Fibroblast of pulmonary artery (primary cell): Measurements from ENCODE around the gene C2orf69.

Experiments
- DNase-seq: peaks from one replicate; pipeline ENCODE4 v3.0.0-alpha.2; 2010; ENCODE audit warnings: low read depth
- H3K4me3 ChIP-seq: replicated peaks from 2 replicates; pipeline ENCODE4 v1.5.1; 2011; ENCODE audit warnings: low read depth, mild to moderate bottlenecking, control low read depth, low read length, moderate library complexity
- TF ChIP-seq, protein P1 (sequence below): IDR thresholded peaks from 2 replicates; pipeline ENCODE4 v1.5.1; 2011; ENCODE audit warnings: mild to moderate bottlenecking, control low read depth, low read length, inconsistent platforms; ENCODE audit errors: missing control alignments

Gene C2orf69

DNA sequence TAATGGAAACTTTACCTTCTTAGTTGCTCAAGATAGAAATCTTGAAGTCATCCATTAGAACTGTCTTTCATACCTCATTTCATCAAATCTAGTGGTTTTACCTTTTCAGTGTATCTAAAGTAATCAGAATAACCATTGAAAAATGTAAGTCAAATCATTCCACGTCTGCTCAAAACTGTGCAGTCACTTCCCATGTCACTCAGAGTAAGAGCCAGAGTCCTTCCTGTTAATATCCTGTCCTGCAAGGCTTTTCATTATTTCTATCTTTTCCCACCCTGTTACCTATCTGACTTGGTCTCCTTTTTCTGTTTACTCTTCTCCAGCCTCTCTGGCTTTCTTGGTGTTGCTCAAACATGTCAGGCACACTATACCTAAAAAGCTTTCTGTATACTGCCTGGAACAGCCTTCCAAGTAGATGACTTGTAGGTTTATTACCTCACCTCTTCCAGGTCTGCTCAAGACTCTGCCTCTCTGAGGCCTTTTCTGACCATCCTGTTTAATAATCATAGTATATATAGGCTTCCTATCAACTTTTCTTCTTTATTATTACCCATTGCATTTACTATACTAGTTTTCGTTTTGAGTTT is 3.4 kb downstream of the C2orf69 start:
- TF ChIP-seq, protein P1, sequence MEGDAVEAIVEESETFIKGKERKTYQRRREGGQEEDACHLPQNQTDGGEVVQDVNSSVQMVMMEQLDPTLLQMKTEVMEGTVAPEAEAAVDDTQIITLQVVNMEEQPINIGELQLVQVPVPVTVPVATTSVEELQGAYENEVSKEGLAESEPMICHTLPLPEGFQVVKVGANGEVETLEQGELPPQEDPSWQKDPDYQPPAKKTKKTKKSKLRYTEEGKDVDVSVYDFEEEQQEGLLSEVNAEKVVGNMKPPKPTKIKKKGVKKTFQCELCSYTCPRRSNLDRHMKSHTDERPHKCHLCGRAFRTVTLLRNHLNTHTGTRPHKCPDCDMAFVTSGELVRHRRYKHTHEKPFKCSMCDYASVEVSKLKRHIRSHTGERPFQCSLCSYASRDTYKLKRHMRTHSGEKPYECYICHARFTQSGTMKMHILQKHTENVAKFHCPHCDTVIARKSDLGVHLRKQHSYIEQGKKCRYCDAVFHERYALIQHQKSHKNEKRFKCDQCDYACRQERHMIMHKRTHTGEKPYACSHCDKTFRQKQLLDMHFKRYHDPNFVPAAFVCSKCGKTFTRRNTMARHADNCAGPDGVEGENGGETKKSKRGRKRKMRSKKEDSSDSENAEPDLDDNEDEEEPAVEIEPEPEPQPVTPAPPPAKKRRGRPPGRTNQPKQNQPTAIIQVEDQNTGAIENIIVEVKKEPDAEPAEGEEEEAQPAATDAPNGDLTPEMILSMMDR: no peak
- no peak overlapping the region for H3K4me3 ChIP-seq
- DNase-seq: no peak

DNA sequence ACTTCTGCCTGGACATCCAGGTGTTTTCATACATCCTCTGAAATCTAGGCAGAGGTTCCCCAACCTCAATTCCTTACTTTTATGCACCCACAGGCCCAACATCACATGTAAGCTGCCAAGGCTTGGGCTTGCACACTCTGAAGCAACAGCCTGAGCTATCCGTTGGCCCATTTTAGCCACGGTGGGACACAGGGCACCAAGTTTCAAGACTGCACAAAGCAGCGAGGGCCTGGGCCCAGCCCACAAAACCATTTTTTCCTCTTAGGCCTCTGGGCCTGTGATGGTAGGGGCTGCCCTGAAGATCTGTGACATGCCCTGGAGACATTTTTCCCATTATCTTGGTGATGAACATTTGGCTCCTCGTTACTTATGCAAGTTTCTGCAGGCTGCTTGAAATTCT is 5.9 kb downstream of the C2orf69 start:
- DNase-seq: no peak
- TF ChIP-seq, protein P1: no peak
- no peak overlapping the region for H3K4me3 ChIP-seq

GRCh38 chr2:199922856-199923255 is 11.8 kb downstream of the C2orf69 start:
- H3K4me3 ChIP-seq: no peak overlapping the region
- no peak for DNase-seq
- TF ChIP-seq, protein P1: no peak

DNA sequence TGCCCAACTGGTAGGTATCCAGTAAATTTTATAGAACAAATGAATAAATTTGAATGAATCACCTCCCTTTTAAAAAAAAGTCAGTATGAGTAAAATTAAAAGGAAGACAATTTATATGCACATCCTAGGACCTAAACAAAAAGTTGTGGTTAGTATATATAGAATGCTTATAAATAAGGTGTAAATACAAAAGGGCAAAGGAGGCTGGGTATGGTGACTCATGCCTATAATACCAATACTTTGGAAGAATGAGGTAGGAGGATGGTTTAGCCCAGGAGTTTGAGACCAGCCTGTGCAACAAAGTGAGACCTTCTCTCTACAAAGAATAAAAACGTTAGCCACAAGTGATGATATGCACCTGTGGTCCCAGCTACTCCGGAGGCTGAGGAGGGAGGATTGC is 12.8 kb downstream of the C2orf69 start:
- TF ChIP-seq, protein P1: no peak
- H3K4me3 ChIP-seq: no peak overlapping the region
- DNase-seq: no peak

DNA sequence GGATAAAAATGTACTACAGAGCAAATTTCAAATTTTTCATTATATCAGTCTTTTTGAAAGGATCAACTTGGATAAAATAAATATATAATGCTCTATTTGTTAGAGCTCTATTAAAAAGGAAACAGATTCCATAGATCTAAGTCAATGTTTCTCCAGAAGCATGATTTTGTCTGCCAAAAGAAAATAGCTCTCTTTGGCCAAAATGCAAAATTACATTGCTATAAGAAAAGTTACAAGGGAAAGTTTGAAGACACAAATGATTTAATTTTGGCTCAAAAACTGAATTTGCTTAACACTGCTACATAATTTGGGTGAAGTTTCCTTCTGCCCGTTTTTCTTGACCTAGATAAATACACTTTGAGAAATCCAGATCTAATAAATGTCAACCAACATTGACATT is 15.7 kb downstream of the C2orf69 start:
- TF ChIP-seq, protein P1: no peak
- DNase-seq: no peak
- no peak overlapping the region for H3K4me3 ChIP-seq

DNA sequence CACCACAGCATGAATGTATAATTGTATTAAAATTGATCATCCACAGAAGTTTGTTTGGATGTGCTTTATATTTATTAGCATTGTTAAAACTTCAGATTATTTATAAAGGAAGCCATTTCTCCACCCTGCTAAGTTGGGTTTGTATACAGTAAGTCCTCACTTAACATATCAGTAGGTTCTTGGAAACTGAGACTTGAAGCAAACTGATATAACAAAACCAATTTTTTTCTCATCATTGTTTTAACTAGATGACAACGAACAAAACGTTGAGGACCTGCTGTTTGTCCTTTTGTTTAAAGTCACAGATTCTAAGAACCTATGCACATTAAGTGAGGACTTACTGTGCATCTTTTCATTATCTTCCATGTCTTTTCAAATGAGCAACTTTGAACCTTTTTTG is 17.1 kb downstream of the C2orf69 start:
- TF ChIP-seq, protein P1: no peak
- no peak overlapping the region for H3K4me3 ChIP-seq
- DNase-seq: no peak

DNA sequence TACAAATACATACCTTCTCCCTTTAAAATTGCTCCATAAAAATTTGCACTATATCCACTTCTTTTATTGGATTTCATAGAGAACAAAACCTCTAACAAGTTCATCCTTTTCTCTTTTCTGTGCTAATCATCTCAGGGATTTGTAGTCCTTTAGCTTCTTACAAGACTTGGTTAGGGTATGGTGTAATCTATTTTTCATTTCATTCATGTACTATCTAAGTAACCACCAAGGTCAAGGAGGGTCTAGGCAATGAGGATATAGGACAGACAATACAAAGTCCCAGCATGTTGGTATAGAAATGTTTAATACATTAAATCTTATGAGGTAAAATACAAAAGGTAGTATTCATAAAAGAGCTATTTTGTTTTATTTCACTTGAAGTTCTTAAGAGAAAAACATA is 17.5 kb downstream of the C2orf69 start:
- TF ChIP-seq, protein P1: no peak
- DNase-seq: no peak
- H3K4me3 ChIP-seq: no peak overlapping the region
